HG03095 (cell line): ENCODE results near the gene MEGF8.

Source experiments
- ATAC-seq: cut with Tn5 transposase; IDR thresholded peaks from one replicate; pipeline ENCODE4 v1.9.1; 2021; ENCODE audit warnings: moderate library complexity; ENCODE audit not compliant: unreplicated experiment

The MEGF8 gene

GRCh38 chr19:42303101-42303464 is 22.4 kb upstream of the MEGF8 start:
- no peak for ATAC-seq

GRCh38 chr19:42303876-42304275 is 21.6 kb upstream of the MEGF8 start:
- no peak for ATAC-seq

- no peak for ATAC-seq
Observed at GRCh38 chr19:42306646-42307045, 18.8 kb upstream of the MEGF8 start.

- no peak for ATAC-seq
Observed at GRCh38 chr19:42309686-42310085, 15.7 kb upstream of the MEGF8 start.

GRCh38 chr19:42311657-42312056 is 13.8 kb upstream of the MEGF8 start:
- ATAC-seq, result no peak

GRCh38 chr19:42312370-42312769 is 13.1 kb upstream of the MEGF8 start:
- ATAC-seq, result no peak

GRCh38 chr19:42313096-42313839 is 12.2 kb upstream of the MEGF8 start, which contains the start of gene TMEM145:
TSS of gene TMEM145 (plus strand) at chr19:42313309. CDS start at chr19:42313377, 68 bp downstream.
- ATAC-seq, result no peak

- ATAC-seq, result no peak
Observed at GRCh38 chr19:42313840-42314755, 11.3 kb upstream of the MEGF8 start.

- ATAC-seq, result no peak
Observed at GRCh38 chr19:42315024-42315423, 10.4 kb upstream of the MEGF8 start.

- no peak for ATAC-seq
Observed at GRCh38 chr19:42316223-42317211, 8.9 kb upstream of the MEGF8 start.

- no peak for ATAC-seq
Observed at GRCh38 chr19:42317535-42317934, 7.9 kb upstream of the MEGF8 start.

GRCh38 chr19:42322305-42322704 is 3.1 kb upstream of the MEGF8 start:
- no peak for ATAC-seq

GRCh38 chr19:42323473-42323851 is 2.0 kb upstream of the MEGF8 start:
- ATAC-seq, result no peak

- ATAC-seq, result no peak
Observed at GRCh38 chr19:42323852-42324654, 1.4 kb upstream of the MEGF8 start.

GRCh38 chr19:42324655-42325307 is 654 bp upstream of the MEGF8 start:
- no peak for ATAC-seq

- ATAC-seq, result peak; percentile 9
Observed at GRCh38 chr19:42325896-42326771, 699 bp downstream of the MEGF8 start.

- ATAC-seq, result no peak
Observed at GRCh38 chr19:42326969-42327368, 1.5 kb downstream of the MEGF8 start.

GRCh38 chr19:42327381-42327780 is 1.9 kb downstream of the MEGF8 start:
- no peak for ATAC-seq

GRCh38 chr19:42328106-42328505 is 2.7 kb downstream of the MEGF8 start:
- no peak for ATAC-seq
